Iris pigment epithelial cell (primary cell): Measurements from ENCODE around the gene NCCRP1.
A peak's percentile ranks its signal among the peaks of the same experiment; 100 is the strongest.

Experiments
- DNase-seq: peaks from one replicate; pipeline ENCODE4 v3.0.0-alpha.2; 2011; ENCODE audit warnings: low read depth

Gene NCCRP1, protein sequence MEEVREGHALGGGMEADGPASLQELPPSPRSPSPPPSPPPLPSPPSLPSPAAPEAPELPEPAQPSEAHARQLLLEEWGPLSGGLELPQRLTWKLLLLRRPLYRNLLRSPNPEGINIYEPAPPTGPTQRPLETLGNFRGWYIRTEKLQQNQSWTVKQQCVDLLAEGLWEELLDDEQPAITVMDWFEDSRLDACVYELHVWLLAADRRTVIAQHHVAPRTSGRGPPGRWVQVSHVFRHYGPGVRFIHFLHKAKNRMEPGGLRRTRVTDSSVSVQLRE

DNA sequence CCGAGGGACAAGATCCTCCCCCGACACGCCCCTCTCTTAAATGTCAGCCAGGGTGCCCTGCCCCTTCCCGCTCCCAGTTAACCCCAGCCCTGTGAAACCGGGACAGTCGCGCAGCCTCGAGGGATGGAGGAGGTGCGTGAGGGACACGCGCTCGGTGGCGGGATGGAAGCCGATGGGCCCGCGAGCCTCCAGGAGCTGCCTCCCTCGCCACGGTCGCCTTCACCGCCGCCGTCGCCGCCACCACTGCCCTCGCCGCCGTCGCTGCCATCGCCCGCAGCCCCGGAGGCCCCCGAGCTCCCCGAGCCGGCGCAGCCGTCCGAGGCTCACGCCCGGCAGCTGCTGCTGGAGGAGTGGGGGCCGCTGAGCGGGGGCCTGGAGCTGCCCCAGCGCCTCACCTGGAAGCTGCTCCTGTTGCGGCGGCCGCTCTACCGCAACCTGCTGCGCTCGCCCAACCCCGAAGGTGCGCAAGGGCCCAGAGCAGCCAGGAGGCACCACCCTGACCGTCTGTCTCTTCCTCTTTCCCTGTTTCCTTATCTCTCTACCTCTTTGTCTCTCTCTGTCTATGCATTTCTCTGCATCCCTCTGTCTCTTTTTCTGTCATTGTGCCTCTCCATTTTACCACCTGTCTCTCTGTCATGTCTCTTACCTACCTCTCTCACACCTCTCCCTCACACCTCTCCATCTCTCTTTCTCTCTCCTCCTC lies at the start of gene NCCRP1:
TSS of gene NCCRP1 (plus strand) at position 105 of the 703 bp plus-strand sequence. CDS start at position 124, 19 bp downstream.
- no peak for DNase-seq

DNA sequence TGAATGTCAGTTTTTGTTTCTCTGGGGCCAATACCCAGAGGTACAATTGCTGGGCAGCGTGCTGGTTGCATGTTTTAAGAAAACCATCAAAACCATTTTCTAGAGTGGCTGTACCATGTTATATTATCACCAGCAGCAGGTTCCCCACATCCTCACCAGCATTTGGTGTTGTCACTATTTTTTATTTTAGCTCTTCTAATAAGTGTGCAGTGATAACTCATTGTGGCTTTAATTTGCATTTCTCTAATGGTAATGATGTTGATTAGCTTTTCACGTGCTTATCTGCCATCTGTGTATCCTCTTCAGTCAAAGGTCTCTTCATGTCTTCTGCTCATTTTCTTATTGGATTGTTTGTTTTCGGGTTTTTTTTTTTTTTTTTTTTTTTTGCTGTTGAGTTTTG lies 49.3 kb upstream of the NCCRP1 start:
- no peak for DNase-seq

DNA sequence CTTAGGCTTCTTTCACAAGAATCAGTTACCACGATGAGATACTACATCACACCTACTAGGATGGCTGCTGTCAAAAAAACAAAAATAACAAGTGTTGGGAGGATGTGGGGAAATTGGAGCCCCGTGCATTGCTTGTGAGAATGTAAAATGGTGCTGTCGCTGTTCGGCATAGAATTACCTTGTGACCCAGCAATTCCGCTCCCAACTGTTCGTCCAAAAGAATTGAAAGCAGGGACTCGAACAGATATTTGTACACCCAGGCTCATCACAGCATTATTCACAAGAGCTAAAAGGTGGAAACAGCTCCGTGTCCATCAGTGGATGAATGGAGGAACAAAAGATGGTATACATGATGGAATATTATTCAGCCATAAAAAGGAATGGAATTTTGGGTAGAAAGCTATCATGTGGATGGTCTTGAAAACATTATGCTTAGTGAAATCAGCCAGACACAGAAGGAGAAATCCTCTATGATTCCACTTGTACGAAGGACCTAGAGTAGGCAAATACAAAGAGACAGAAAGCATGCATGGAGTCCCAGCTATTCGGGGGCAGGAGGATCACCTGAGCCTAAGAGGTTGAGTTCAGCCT lies 47.7 kb upstream of the NCCRP1 start:
- no peak for DNase-seq

DNA sequence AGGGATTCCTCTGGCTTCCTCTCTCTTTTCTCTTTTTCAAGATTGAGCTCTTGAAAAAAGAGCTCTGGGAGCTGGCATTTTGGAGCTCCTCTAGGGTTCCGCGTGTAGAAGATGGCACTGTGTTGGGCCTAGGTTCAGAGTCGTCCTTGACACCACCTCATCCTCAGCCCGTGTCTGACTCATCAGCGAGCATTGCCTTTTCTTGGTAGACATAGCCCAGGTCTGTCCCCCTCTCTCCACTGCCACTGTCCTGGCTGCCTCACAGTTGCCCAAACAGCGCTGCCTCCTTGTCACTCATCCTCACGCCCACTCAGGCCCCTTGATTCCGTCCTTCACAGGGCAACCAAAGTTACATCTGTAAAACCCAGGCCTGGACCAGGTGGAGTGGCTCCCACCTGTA lies 46.5 kb upstream of the NCCRP1 start:
- DNase-seq = no peak

DNA sequence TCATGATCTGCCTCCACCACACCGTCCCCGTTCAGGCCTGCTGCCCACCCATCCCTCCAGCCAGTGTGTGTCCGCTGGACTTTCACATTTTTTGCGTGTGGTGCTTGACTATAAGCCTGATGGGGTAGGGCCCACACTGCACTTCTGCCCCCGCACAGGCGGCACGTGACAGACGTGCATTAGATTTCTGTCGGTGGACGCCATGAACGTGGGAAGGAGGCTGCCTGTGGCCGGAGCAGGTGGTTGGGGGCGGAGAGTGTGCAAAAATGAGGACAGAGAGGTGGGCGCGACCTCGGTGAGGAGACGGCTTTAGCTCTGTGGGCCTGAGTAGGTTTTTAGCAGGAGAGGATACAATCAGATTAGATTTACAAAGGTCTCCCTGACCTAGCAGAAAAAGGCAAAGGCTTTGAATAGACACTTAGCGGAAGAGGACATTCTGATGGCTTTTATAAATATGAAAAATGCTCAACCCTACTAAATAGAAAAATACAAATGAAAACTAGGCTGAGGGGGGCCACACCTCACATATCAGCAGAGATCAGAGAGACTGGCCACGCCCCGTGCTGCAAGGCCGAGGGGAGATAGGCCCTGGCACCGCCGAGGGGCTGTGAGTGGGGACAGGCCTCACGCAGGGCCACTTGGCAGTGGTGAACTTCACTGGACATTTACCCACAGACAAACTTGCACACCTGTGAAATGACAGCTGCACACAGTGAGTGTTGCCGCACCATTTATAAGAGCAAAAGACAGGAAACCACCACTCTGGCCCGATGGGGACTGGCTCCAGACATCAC lies 45.8 kb upstream of the NCCRP1 start:
- no peak for DNase-seq

DNA sequence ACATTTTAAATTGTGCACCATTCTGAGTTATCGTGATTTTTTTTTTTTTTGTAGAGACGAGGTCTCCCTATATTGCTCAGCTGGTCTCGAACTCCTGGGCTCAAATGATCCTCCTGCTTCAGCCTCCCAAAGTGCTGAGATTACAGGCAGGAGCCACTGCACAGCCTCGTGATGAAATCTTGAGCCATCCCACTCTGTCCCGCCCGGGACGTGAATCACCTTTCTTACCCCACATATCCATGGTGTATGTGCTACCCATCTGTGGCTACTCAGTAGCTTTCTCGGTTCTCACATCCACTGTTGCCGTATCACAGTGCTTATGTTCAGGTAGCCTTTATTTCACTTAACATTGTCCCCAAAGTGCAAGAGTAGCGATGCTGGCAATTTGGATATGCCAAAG lies 44.7 kb upstream of the NCCRP1 start:
- no peak for DNase-seq

DNA sequence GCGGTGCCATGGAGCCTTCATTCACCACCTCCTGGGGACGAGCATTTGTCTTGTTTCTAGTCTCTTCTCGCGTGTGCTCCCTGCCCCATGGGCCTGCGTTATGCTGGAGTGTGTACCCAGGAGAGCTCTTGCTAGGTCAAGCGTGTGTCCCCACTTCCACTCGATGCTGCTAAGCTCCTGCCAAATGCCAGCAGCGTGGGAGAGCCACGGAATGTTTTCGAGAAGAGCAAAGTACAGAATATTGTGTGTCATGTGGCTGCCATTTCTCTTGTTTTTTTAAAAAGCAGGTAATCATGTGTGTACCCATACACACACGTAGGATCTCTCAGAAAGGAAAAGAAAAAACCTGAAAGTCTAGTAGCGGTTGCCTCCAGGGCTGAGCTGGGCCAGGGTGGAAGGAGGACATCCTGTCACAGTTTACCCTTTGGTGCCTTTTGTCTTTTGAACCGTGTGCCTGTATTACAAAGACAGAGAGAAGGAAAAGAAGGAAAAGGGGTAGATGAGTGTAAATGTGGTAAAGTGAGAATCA lies 42.6 kb upstream of the NCCRP1 start:
- no peak for DNase-seq

DNA sequence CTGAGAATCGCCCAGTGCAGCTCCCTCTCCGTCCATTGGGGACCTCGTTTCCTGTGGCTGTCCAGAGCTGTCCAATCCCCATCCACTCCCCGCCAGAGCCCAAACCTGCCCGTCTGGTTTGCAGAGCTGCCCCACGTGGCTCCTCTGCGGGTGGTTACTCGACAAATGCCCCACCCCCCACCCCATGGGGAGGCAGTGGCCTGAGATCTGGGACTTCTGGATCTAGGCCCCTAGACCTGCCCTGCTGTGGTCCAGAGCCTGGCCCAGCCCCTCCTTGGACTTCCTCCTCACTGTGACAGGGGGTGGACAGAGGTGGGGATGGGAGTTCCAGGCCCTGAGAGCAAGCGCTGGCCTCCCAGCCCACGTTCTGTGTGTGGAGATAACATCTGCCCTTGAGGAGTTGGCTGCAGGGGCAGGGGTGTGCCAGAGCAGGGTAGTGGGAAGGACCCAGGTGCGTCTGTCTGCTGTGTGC lies 42.1 kb upstream of the NCCRP1 start:
- DNase-seq = no peak

DNA sequence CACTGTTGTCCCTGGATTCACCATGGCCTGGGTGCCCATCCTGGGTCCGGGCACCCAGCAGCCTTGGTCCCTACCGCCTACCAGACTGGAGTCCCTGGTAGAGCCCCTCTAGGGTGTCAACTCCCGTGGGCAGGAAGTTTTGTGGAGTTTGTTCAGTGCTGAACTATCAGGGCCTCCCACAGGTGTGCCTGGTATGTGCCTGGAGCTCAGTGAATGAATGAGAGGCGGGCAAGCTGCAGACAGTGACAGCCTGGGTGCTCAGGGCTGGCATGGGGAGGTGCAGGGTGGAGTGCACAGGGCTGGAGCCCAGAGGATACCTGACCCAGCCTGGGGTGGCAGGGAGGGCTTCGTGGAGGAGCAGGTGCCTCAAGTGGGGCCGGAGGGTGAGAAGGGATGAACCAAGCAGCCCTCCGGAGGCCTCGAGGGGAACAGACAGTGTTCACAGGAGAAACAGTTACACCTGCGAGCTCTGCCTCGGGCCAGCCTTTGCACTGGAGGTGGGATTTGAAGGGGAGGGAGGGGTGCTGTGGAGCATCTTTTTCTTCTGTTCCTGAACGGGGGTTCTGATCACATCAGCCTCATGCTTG lies 41.6 kb upstream of the NCCRP1 start:
- no peak for DNase-seq

DNA sequence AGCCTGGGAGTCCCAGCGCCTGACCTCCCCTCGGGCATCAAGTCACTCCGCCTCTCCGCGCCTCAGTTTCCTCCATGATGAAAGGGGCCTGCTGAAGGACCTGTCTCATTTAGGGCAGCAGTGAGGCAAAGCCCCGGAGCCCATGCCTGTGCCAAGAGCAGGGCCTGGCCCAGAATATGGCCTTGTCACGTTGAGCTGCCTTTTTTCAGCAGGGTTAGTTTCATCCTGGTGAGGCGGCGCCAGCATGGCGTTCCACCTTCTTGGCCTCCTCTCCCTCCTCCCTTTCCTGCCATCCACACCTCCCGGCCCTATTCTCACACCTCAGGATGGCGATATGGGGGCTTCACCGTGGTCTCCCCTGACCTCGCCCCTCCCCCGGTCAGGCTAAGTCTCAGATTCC lies 41.0 kb upstream of the NCCRP1 start:
- DNase-seq = no peak

DNA sequence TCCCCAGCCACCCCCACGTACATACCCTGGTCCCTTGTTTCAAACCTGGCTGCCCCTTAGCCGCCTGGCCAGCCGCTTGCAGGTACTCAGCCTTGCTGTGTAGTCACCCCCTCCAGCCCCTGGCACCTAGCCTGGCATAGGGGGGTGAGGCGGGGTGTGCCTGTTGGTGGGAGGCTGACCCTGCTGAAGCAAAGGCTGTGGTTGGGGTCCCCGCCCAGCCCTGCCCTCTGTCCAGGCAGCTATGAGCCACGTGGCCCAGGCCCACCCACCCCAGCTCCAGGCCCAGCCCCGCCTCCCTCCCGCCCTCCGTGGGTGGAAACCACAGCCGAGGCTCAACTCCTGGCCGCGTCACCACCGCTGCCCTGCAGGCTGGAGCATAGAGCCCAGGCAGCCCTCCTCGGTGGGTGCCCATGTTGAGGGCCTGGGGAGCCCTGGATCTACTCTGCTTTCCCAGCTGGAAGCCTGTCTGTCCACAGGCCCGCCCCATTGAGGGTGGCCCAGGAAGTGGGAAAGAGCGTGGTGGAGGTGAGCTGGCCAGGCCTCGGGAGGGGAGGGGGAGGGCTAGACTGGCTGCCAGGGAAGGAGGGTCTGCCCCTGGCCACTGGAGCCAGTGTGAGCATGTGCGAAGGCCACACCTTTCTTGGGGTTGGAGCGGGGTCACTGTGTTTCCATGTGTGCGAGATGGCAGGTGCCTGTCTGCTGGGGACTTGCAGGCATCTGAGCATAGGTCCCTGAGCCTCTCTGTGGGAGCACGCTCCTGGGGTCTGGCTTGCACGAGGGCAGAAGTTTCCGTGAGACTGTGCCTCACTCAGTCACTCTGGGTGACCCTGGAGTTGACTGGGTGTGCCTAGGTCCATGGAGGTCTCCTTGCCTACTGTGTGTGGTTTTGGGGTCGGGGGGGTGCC lies 40.2 kb upstream of the NCCRP1 start:
- peak; percentile 10 for DNase-seq

DNA sequence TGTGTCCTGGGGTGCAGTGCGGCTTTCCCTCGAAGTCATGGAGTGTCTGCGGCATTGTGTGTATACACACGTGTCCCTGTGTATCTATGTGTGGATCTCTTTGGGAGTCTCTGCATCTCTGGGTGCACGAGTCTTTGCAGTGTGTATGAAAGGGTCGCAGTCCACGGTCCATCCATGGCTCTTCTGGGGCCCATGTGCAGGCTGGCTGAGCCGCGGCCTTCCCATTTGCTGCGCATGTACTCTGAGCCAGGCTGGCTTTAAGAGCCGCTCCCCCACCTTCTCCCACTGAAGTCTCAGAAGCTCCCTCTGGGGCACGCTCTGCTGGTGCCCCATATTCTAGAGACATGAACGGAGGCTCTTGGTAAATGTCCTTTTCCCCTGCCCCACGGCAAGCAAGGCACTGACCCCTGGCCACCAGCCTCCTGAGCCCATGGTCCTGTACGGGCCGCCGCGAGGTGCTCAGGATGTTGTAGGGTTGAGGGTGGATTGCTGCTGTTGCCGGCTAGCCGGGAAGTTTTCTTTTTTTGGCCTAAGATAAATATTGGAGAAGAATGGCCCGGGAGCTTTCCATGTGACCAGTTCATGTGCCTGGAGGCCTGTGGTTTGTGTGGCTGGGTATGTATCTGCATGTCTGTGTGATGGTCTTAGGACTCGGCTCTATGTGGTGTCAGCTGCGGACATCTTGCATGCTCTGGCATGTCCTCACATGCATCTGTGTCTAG lies 39.3 kb upstream of the NCCRP1 start:
- peak; percentile 16 for DNase-seq

DNA sequence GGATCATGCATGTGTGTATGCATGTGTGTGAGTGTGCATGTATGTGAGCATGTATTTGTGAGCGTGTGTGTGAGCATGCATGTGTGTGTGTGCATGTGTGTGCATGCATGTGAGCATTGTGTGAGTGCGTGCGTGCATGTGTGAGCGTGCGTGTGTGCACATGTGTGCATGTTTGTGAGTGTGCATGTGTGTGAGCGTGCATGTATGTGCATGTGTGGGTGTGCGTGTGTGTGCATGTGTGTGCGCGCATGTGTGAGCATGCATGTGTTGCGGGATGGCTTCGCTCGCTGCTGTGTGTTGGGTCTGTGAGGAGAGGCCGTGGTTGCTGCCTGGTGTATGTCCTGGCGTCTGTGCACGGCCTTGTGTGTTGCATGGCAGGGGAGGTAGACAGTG lies 38.8 kb upstream of the NCCRP1 start:
- DNase-seq = no peak

DNA sequence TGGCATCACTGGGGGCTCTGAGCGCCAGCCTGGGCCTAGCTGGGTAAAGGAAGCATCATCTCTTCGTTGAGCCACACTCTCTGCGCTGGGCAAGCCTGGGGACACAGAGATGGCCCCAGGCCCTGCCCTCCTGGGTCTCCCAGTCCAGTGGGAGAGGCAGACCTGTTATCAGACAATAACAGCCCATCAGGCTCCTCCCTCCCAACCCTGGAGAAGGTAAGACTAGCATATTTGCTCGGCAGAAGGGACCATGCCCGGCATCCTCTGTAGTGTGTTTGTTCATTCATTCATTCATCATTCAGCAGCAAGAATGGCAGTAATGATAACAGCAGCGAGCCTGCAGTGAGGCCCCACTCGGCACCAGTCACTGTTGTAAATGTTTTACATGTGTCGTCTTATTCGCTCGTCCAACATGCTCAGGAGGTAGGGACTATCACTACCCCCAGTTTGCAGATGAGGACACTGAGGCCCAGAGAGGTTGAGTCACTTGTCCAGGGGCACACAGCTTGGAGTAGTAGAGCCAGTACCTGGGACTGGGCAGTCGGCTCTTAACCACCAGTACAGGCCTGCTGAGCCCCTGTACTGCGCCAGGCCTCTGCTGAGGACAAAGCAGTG lies 38.0 kb upstream of the NCCRP1 start:
- no peak for DNase-seq

DNA sequence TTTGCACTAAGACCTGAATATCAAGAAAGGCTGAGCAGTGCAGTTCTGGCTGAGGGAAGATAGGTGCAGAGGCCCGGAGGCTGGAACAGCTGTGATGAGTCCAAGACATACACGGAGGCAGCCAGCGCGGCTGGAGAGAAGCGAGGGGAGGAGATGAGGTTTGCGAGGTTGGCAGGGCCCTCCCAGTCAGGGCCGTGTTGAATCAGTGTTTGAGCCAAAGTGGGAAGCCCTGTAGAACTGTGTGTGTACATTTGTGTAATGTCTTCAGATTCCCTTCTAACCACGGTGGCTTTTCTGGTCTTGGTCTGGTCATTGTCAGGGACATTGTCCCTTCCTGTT lies 36.3 kb upstream of the NCCRP1 start:
- DNase-seq = peak; percentile 69

DNA sequence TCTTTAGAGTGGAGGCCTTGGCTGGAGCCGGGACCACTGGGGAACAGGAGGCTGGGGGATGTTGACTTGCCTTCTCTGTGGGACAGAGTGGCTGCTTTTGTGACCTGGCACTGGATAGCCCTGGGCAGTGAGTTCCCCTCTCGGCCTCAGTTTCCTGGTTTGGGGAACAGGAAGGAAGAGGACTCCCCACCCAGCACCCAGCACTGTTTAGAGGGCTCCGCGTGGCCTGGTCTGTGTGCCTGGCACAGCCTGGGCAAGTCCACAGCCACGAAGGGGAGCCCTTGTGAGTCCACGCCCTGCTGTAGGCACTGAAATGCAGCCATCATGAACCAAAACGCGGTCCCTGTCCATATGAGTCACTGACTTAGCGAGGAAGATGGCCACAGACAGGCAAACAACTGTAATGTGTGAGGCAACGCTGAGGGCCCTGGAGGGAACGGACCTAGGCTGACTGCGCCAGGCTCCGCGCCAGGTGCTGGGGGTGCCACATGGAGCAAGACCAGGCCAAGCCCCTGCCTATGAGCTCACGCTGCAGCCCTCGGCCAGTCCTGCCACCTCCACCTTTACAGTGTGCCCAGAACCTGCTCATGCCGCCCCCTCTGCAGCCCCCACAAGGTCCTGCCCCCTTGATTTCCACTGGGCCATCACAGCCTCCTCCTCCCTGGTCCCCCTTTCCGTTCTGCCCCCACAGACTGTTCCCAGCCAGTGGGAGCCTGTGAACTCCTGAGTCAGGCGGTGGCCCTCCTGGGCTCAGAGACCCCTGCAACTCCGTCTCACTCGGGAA lies 35.7 kb upstream of the NCCRP1 start:
- DNase-seq = peak; percentile 49

DNA sequence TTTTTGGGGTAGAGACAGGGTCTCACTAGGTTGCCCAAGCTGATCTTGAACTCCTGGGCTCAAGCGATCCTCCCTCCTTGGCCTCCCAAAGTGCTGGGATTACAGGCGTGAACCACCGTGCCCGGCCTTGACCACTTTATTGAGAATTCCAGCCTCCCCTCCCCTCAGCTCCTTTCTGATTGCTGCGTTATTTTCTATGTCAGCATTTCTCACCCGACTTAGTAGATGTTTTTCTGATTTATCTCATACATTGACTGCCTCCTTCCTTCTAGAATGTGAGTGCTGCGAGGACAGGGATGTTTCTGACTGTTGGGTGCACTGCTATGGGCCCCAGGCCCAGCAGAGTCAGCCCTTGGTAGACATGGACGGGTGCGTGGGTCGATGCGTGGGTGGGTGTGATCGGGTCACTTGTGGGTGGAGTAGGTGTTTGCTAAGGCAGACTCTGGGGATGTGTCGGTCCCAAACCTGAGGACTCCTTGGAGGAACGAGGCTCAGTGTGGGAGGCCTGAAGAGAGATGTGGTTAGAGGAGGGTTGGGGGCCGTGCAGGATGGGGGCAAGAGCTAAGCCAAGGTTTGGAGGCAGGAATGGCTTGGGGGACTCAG lies 34.2 kb upstream of the NCCRP1 start:
- DNase-seq = no peak

DNA sequence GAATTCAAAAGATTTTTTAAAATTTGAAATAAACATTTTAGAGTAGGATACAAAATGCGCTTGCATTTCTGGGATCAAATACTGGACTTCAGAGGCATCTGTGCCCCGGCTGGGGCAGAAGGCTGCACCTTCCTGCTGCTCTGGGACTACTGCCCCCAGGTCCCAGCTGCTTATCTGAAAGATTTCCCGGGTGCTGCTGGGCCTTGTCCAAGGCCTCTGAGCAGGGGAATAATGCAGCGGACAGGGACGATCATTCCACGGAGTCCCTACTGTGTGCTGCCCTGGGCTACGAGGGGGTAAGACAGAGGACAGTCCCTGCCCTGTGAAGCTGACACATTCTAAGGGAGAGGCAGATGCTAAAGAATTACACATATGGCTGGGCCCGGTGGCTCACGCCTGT lies 33.1 kb upstream of the NCCRP1 start:
- no peak for DNase-seq

DNA sequence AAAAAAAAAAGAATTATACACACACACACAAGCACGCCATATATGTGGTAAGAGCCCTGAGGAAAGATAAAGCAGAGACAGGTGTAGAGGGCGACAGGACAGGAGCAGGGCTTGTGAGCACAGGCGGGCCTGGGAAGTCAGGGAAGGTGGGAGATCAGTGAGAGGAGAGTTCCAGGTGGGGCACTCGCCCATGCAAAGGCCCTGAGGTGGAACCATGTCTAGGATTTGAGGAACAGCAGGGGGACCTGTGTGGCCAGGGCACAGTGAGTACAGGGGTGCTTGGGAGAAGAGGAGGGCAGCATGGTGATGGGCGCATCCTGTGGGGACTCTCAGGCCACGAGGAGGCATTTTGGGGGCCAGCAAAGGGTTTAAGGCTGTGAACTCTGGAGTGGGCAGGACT lies 32.5 kb upstream of the NCCRP1 start:
- no peak for DNase-seq
